ENCODE measurements around the gene CYP2E1. TPM values are rescaled to one million over a fixed set of nuclear protein-coding genes. Genes with fewer than 3 reads are reported as not detected.
"Not testable (repeated sequence)": the region's sequence is repeated elsewhere in the genome, so short reads cannot be mapped to it uniquely, and the experiment has no call there.

Gene CYP2E1
- 1 to 10 TPM in 3 of 4 donors, under 1 TPM in 1; 0.46 to 2.5 (median 1.7) TPM for polyA plus RNA-seq (ENCODE audit: insufficient read length in 4 of 4)

- no peak for DNase-seq (ENCODE audit: low read depth in 4 of 4, low spot score in 3 of 4)
These were observed at the start of gene CYP2E1 for GRCh38 chr10:133526957-133527588. Gene CYP2E1 (plus strand): TSS chr10:133527363. CDS start chr10:133527396, 33 bp downstream.

GRCh38 chr10:133481086-133481643, 46.0 kb upstream of the CYP2E1 start:
- DNase-seq (ENCODE audit: low read depth in 4 of 4, low spot score in 3 of 4), result no peak

- DNase-seq (ENCODE audit: low read depth in 4 of 4, low spot score in 3 of 4), result no peak
These were observed 45.5 kb upstream of the CYP2E1 start for GRCh38 chr10:133481657-133482056.

GRCh38 chr10:133484818-133485217, 42.3 kb upstream of the CYP2E1 start:
- no peak for DNase-seq (ENCODE audit: low read depth in 4 of 4, low spot score in 3 of 4)

GRCh38 chr10:133487085-133487484, 40.1 kb upstream of the CYP2E1 start:
- no peak for DNase-seq (ENCODE audit: low read depth in 4 of 4, low spot score in 3 of 4)

- no peak for DNase-seq (ENCODE audit: low read depth in 4 of 4, low spot score in 3 of 4)
These were observed 38.8 kb upstream of the CYP2E1 start for GRCh38 chr10:133488354-133488753.

GRCh38 chr10:133489816-133490588, 37.2 kb upstream of the CYP2E1 start:
- DNase-seq (ENCODE audit: low read depth in 4 of 4, low spot score in 3 of 4), result no peak

GRCh38 chr10:133493562-133493961, 33.6 kb upstream of the CYP2E1 start:
- DNase-seq (ENCODE audit: low read depth in 4 of 4, low spot score in 3 of 4), result not testable (repeated sequence)

GRCh38 chr10:133497363-133497762, 29.8 kb upstream of the CYP2E1 start:
- not testable (repeated sequence) for DNase-seq (ENCODE audit: low read depth in 4 of 4, low spot score in 3 of 4)

- not testable (repeated sequence) for DNase-seq (ENCODE audit: low read depth in 4 of 4, low spot score in 3 of 4)
These were observed 28.0 kb upstream of the CYP2E1 start for GRCh38 chr10:133499176-133499575.

- DNase-seq (ENCODE audit: low read depth in 4 of 4, low spot score in 3 of 4), result not testable (repeated sequence)
These were observed 26.3 kb upstream of the CYP2E1 start for GRCh38 chr10:133500897-133501296.

- no peak for DNase-seq (ENCODE audit: low read depth in 4 of 4, low spot score in 3 of 4)
These were observed 17.5 kb upstream of the CYP2E1 start for GRCh38 chr10:133509700-133510099.

GRCh38 chr10:133511408-133511807, 15.8 kb upstream of the CYP2E1 start:
- DNase-seq (ENCODE audit: low read depth in 4 of 4, low spot score in 3 of 4), result no peak

GRCh38 chr10:133511907-133512528, 15.1 kb upstream of the CYP2E1 start:
- no peak for DNase-seq (ENCODE audit: low read depth in 4 of 4, low spot score in 3 of 4)

- no peak for DNase-seq (ENCODE audit: low read depth in 4 of 4, low spot score in 3 of 4)
These were observed 11.7 kb upstream of the CYP2E1 start for GRCh38 chr10:133515471-133515870.

GRCh38 chr10:133516057-133516456, 11.1 kb upstream of the CYP2E1 start:
- DNase-seq (ENCODE audit: low read depth in 4 of 4, low spot score in 3 of 4), result no peak

GRCh38 chr10:133518517-133518916, 8.6 kb upstream of the CYP2E1 start:
- DNase-seq (ENCODE audit: low read depth in 4 of 4, low spot score in 3 of 4), result not testable (repeated sequence)

GRCh38 chr10:133520193-133520738, 6.9 kb upstream of the CYP2E1 start:
- peak; percentile 20 to 43 (median 30) for DNase-seq (ENCODE audit: low read depth in 4 of 4, low spot score in 3 of 4)

GRCh38 chr10:133523631-133524203, 3.4 kb upstream of the CYP2E1 start:
- no peak for DNase-seq (ENCODE audit: low read depth in 4 of 4, low spot score in 3 of 4)

- no peak for DNase-seq (ENCODE audit: low read depth in 4 of 4, low spot score in 3 of 4)
These were observed 1.7 kb upstream of the CYP2E1 start for GRCh38 chr10:133525444-133525843.
